GM20000 (cell line): ENCODE data around the gene VEPH1.

Experiments
- DNase-seq: peaks from one replicate; pipeline ENCODE4 v3.0.0; 2012; ENCODE audit warnings: low spot score
- TF ChIP-seq, protein P1 (sequence below): IDR thresholded peaks from 2 replicates; pipeline ENCODE4 v1.5.1; 2012; ENCODE audit warnings: mild to moderate bottlenecking, control low read depth; ENCODE audit errors: extremely low read depth, missing control alignments

VEPH1 gene

DNA sequence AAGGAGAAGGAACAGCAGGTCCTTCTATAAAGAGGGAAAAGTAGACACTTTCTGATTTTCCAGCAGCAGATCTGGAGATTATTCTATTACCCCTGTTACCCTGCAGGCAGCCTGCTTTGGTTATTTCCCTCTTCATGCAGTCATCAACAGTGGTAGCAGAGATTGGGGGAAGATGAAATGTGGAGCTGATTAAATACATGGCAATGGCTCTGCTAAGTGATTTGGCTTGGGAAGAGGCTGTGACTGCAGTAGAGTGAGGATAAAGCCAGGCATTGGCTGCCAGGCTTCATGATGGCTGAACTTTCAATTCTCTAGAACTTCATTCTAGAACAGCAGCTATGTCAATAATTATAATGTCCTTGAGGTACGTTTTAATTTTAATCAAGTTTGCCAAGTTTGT is 37.5 kb downstream of the VEPH1 start:
- TF ChIP-seq, protein P1, sequence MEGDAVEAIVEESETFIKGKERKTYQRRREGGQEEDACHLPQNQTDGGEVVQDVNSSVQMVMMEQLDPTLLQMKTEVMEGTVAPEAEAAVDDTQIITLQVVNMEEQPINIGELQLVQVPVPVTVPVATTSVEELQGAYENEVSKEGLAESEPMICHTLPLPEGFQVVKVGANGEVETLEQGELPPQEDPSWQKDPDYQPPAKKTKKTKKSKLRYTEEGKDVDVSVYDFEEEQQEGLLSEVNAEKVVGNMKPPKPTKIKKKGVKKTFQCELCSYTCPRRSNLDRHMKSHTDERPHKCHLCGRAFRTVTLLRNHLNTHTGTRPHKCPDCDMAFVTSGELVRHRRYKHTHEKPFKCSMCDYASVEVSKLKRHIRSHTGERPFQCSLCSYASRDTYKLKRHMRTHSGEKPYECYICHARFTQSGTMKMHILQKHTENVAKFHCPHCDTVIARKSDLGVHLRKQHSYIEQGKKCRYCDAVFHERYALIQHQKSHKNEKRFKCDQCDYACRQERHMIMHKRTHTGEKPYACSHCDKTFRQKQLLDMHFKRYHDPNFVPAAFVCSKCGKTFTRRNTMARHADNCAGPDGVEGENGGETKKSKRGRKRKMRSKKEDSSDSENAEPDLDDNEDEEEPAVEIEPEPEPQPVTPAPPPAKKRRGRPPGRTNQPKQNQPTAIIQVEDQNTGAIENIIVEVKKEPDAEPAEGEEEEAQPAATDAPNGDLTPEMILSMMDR = no peak
- DNase-seq = no peak

GRCh38 chr3:157464321-157464720 is 38.9 kb downstream of the VEPH1 start:
- DNase-seq = no peak
- TF ChIP-seq, protein P1 = no peak

- no peak for DNase-seq
- TF ChIP-seq, protein P1 = no peak
These were observed 39.4 kb downstream of the VEPH1 start for GRCh38 chr3:157463816-157464215.

GRCh38 chr3:157460253-157460652 is 43.0 kb downstream of the VEPH1 start:
- no peak for DNase-seq
- TF ChIP-seq, protein P1 = no peak

GRCh38 chr3:157459706-157460105 is 43.5 kb downstream of the VEPH1 start:
- TF ChIP-seq, protein P1 = no peak
- no peak for DNase-seq

DNA sequence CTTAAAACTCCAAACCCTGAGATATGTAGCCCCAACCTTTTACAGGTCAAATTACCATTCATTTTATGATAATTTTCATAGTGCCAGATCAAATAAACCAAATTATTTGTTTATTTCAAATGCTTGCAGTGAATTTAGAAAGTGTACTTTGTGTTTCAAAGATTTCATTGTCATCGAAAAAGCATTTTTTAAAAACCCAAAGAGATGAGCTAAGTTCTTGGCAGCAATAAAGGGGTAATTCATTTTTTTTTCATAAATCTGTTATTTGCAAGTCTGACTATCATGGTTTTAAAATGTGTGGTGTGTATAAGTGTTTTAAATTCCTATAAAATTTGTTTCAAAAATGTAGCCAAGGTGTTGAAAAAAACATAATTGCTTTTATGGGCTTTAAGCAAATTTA is 49.4 kb downstream of the VEPH1 start:
- TF ChIP-seq, protein P1 = no peak

DNA sequence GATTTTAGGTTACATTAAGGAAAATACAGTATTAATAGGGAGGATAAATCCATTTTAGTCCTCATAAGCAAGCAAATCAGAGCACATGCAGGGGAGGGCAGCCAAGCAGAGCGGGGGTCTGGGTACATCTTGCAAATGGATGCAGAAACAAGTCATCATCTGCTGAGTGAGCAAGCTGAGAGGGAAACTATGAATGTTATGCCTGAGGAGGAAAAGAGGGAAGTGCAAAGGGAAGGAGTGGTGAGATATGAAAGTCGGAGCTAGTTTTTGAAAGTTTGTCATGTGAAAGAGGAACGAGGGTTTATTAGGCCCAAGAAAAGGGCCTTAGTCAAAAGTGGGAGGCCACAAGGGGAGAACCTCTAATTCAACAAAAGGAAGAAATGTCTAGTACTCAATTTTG is 51.1 kb downstream of the VEPH1 start:
- TF ChIP-seq, protein P1 = no peak
- no peak for DNase-seq

More for the DNA sequence above, 49.4 kb downstream of the VEPH1 start:
- DNase-seq = no peak
